ENCODE results near the gene TIGD7. TPM values are rescaled to one million over a fixed set of nuclear protein-coding genes. Genes with fewer than 3 reads are reported as not detected.

Gene TIGD7
- total and polyA plus RNA-seq, 2 of the 8 experiments (the other 6 are each of a cell fraction or from before 2014, with no cell fraction given): 3.0 to 8.9 TPM

GRCh38 chr16:3264137-3265036, 40.8 kb downstream of the TIGD7 start (continued):
- TF ChIP-seq, protein P1, sequence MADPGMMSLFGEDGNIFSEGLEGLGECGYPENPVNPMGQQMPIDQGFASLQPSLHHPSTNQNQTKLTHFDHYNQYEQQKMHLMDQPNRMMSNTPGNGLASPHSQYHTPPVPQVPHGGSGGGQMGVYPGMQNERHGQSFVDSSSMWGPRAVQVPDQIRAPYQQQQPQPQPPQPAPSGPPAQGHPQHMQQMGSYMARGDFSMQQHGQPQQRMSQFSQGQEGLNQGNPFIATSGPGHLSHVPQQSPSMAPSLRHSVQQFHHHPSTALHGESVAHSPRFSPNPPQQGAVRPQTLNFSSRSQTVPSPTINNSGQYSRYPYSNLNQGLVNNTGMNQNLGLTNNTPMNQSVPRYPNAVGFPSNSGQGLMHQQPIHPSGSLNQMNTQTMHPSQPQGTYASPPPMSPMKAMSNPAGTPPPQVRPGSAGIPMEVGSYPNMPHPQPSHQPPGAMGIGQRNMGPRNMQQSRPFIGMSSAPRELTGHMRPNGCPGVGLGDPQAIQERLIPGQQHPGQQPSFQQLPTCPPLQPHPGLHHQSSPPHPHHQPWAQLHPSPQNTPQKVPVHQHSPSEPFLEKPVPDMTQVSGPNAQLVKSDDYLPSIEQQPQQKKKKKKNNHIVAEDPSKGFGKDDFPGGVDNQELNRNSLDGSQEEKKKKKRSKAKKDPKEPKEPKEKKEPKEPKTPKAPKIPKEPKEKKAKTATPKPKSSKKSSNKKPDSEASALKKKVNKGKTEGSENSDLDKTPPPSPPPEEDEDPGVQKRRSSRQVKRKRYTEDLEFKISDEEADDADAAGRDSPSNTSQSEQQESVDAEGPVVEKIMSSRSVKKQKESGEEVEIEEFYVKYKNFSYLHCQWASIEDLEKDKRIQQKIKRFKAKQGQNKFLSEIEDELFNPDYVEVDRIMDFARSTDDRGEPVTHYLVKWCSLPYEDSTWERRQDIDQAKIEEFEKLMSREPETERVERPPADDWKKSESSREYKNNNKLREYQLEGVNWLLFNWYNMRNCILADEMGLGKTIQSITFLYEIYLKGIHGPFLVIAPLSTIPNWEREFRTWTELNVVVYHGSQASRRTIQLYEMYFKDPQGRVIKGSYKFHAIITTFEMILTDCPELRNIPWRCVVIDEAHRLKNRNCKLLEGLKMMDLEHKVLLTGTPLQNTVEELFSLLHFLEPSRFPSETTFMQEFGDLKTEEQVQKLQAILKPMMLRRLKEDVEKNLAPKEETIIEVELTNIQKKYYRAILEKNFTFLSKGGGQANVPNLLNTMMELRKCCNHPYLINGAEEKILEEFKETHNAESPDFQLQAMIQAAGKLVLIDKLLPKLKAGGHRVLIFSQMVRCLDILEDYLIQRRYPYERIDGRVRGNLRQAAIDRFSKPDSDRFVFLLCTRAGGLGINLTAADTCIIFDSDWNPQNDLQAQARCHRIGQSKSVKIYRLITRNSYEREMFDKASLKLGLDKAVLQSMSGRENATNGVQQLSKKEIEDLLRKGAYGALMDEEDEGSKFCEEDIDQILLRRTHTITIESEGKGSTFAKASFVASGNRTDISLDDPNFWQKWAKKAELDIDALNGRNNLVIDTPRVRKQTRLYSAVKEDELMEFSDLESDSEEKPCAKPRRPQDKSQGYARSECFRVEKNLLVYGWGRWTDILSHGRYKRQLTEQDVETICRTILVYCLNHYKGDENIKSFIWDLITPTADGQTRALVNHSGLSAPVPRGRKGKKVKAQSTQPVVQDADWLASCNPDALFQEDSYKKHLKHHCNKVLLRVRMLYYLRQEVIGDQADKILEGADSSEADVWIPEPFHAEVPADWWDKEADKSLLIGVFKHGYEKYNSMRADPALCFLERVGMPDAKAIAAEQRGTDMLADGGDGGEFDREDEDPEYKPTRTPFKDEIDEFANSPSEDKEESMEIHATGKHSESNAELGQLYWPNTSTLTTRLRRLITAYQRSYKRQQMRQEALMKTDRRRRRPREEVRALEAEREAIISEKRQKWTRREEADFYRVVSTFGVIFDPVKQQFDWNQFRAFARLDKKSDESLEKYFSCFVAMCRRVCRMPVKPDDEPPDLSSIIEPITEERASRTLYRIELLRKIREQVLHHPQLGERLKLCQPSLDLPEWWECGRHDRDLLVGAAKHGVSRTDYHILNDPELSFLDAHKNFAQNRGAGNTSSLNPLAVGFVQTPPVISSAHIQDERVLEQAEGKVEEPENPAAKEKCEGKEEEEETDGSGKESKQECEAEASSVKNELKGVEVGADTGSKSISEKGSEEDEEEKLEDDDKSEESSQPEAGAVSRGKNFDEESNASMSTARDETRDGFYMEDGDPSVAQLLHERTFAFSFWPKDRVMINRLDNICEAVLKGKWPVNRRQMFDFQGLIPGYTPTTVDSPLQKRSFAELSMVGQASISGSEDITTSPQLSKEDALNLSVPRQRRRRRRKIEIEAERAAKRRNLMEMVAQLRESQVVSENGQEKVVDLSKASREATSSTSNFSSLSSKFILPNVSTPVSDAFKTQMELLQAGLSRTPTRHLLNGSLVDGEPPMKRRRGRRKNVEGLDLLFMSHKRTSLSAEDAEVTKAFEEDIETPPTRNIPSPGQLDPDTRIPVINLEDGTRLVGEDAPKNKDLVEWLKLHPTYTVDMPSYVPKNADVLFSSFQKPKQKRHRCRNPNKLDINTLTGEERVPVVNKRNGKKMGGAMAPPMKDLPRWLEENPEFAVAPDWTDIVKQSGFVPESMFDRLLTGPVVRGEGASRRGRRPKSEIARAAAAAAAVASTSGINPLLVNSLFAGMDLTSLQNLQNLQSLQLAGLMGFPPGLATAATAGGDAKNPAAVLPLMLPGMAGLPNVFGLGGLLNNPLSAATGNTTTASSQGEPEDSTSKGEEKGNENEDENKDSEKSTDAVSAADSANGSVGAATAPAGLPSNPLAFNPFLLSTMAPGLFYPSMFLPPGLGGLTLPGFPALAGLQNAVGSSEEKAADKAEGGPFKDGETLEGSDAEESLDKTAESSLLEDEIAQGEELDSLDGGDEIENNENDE (IDR thresholded peaks at IDR 0.05; ENCODE audit: insufficient replicate concordance, low read length): no peak
- TF ChIP-seq CHD2 (IDR thresholded peaks at IDR 0.05; ENCODE audit: low read length) (peak; percentile 69), GTF2F1 (IDR thresholded peaks at IDR 0.05; ENCODE audit: borderline replicate concordance, low read depth, low read length) (no peak), CHD1 (IDR thresholded peaks at IDR 0.05; ENCODE audit: low read depth, low read length) (no peak), TEAD4 (IDR thresholded peaks at IDR 0.05; ENCODE audit: low read depth, low read length) (no peak), CTBP2 (IDR thresholded peaks at IDR 0.05; ENCODE audit: borderline replicate concordance, insufficient read depth, insufficient read length, low read length) (no peak), BACH1 (IDR thresholded peaks at IDR 0.05; ENCODE audit: low read length) (no peak), HDAC6 (IDR thresholded peaks at IDR 0.05; ENCODE audit: low read depth, low read length) (no peak), NRF1 (IDR thresholded peaks at IDR 0.05; ENCODE audit: low read depth, low read length) (peak; percentile 44)
